HG02840 (cell line): ENCODE results near the gene IFITM5.
"Not testable (repeated sequence)": the region's sequence is repeated elsewhere in the genome, so short reads cannot be mapped to it uniquely, and the experiment has no call there.

ENCODE experiments used
- ATAC-seq: cut with Tn5 transposase; IDR thresholded peaks from one replicate; pipeline ENCODE4 v1.9.1; 2021; ENCODE audit warnings: mild to moderate bottlenecking, moderate library complexity, moderate number of reproducible peaks; ENCODE audit not compliant: unreplicated experiment, low FRiP score

The IFITM5 gene

DNA sequence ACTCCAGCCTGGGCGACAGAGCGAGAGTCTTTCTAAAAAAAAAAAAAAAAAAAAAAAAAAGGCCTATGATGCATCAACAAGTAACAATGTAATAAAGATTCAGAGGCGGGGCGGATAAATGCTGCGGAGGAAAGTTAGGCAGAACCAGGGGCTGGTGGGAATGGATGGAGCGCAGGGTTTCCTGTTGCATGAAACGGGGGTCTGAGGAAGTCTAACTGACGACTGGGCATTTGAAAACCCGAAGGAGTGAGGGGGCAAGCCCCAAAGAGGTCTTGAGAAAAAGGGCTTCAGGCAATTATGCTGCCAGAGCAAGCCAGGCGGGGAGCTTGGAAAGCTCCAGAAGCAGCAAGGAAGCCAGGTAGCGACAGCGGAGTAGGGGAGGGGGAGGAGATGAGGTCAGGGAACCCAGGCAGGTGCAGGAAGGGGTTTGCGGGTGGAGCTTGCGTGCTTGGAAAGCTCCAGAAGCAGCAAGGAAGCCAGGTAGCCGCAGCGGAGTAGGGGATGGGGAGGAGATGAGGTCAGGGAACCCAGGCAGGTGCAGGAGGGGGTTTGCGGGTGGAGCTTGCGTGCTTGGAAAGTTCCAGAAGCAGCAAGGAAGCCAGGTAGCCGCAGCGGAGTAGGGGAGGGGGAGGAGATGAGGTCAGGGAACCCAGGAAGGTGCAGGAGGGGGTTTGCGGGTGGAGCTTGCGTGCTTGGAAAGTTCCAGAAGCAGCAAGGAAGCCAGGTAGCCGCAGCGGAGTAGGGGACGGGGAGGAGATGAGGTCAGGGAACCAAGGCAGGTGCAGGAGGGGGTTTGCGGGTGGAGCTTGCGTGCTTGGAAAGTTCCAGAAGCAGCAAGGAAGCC is 12.1 kb downstream of the IFITM5 start:
- ATAC-seq: not testable (repeated sequence)

DNA sequence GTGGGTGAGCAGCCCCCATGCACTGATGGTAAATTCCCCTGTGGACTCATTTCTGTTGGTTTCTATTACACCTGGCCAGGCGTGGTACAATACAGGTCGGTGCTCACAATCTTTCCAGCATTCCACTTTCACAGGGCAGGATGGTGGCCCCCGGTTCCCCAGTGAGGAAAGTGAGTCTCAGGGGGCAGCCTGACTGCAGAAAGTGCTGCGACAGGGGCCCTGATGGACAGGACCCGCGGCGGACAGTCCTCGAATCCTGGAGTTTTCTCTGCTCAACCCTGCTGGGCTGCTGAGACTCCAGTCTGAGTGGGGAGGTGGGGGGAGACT is 13.5 kb downstream of the IFITM5 start:
- no peak for ATAC-seq

DNA sequence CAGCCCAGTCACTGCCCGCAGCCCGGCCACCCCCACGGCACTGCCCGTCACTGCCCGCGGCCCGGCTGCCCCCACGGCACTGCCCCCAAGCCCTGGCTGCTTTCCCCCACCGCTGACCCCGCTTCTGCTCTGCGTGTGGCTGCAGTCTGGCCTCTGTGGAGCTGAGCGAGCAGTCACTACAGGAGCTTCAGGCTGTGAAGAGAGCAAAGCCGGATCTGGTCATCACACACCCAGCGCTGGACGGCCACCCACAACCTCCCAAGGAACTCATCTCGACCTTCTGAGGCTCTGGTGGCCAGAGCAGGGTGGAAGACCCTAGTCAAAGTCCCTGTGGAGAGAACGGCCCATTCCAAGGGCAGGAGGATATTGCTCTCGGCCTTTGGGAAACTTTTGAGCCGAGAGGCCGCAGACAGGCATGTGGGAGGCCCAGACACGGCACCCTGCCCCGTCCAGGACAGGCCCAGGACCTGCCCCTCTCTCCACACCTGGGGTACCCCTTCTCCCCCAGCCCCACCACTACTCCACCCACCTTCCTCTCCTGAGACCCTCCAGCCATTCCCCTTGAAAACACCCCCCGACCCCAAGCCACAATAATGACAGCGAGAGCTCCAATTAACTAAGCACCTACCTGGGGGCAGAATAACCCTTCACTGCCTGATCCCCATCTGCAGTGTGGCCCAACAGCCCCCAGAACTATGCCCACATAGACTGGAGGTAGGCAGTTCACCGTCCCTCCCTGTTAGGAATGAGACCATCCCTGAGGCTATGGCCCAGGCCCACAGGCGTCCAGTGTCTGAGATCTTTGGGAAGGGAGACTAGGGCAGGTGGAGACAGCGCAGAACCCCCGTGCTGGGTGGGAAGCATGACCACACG is 14.1 kb downstream of the IFITM5 start:
- ATAC-seq: no peak

DNA sequence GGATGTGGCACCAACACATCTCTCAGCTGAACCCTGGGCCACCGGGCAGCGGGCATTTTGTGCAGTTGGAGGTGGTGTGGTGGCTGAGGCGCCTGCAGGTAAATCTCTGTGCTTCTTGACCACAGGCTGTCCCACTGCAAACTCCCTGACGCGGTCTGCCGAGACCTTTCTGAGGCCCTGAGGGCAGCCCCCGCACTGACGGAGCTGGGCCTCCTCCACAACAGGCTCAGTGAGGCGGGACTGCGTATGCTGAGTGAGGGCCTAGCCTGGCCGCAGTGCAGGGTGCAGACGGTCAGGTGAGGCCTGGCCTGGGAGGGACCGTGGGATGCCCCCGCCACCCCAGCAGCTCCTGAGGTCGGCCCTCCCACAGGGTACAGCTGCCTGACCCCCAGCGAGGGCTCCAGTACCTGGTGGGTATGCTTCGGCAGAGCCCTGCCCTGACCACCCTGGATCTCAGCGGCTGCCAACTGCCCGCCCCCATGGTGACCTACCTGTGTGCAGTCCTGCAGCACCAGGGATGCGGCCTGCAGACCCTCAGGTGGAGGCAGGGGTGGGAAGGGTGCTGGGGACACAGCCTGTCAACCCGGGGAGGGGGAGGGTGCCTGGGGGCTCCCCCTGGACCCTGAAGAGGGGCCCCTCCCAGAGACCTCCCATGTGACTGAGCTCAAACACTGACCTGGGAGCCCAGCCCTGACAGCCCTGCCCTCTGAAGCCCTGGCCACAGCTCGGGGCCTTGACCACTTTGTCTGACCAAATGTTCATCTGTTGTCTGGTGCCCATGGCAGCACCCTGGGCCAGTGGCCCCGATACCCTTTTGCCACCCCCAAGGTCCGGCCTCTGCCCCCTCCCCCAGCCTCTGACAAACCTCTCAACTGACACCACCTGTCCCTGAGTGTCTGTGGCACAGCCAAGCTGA is 15.0 kb downstream of the IFITM5 start:
- ATAC-seq: no peak

DNA sequence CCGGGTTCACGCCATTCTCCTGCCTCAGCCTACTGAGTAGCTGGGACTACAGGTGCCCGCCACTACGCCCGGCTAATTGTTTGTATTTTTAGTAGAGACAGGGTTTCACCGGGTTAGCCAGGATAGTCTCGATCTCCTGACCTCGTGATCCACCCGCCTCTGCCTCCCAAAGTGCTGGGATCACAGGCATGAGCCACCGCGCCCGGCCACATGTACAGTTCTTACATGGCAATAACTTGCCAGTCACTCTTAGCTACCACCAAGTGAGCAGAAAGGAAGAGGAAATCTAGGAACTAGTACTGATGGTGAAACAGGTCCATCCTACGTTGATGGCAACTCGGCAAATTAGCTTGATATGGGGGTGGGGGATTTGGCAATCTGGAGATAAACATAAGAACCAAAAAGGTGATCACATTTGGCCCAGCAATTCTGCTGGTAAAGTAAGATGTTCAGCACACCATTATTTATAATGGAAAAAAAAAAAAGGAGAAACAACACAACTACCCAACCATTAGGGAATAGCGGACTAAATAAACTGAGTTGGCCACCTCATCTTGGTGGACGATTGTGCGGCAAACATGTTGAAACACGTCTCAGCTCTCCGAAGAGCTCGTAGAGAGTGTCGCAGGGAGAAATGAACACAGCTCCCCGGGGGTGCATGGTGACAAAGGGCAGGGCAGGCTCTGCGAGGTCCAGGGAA is 15.8 kb downstream of the IFITM5 start:
- ATAC-seq: no peak

DNA sequence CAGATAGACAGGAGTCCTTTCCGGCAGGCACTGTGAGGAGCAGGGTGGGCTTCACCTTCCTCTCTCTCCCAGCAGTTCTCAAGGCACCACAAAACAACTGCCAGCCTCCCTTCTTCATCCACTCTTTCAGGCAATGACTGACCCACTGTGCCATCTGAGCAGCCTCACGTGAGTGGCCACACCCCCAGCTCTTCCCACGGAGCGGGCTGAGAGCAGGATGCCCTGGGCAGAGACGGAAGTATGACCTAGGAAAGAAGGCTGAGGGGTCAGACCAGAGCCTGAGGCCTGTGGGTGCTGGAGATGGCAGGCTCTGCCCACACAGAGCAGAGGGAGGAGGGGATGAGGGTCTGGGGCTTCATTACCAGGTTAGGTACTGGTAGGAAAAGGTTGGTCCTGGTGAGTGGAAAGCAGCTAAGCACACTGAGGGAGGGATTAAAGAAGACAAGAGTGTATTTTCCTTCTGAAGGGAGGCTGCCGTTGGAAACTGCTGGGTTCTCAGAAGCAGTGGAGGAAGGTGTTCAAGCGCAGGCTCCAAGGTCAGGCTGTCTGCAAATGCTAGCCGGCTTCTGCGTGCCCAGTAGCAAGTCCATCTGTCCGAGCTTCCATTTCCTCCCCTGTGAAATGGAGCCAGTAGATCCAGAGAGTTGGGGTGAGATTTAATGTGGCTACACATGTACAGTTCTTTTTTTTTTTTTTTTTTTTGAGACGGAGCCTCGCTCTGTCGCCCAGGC is 16.5 kb downstream of the IFITM5 start:
- ATAC-seq: no peak

DNA sequence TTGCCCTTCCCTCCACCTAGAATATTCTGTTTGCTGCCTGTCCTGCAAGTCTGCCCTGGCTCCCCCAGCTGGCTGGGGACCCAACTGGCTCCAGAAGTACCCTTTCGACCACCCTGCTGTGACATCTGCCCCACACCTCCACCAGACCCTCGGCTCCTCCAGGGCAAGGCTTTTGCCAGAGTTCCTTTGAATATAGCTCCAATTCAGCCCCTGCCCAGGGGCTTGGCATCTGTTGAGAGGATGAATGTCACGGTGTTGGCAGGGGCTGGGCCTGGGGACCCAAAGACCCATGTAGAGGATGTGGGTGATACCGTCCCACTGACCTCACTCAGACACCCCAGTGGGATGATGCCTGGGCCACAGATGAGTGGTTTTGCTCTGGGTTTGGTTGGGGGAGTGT is 17.2 kb downstream of the IFITM5 start:
- ATAC-seq: no peak

DNA sequence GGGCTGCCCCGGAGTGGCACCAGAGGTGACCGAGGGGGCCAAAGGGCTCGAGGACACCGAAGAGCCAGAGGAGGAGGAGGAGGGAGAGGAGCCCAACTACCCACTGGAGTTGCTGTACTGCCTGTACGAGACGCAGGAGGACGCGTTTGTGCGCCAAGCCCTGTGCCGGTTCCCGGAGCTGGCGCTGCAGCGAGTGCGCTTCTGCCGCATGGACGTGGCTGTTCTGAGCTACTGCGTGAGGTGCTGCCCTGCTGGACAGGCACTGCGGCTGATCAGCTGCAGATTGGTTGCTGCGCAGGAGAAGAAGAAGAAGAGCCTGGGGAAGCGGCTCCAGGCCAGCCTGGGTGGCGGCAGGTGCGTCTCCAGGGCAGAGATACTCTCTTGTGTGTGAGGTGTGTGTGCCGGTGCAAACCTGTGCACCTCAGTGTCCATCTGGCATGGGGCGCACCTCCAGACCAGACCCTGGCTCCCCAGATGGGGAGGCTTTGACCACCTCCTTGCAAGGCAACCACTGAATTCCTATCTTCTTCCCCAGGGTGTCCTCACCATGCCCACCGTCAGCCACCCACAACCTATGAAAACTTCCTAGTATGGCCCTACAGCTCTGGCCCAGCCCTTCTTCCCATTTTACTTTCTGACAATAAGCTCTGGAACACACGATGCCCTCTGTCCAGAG is 17.7 kb downstream of the IFITM5 start:
- ATAC-seq: no peak

DNA sequence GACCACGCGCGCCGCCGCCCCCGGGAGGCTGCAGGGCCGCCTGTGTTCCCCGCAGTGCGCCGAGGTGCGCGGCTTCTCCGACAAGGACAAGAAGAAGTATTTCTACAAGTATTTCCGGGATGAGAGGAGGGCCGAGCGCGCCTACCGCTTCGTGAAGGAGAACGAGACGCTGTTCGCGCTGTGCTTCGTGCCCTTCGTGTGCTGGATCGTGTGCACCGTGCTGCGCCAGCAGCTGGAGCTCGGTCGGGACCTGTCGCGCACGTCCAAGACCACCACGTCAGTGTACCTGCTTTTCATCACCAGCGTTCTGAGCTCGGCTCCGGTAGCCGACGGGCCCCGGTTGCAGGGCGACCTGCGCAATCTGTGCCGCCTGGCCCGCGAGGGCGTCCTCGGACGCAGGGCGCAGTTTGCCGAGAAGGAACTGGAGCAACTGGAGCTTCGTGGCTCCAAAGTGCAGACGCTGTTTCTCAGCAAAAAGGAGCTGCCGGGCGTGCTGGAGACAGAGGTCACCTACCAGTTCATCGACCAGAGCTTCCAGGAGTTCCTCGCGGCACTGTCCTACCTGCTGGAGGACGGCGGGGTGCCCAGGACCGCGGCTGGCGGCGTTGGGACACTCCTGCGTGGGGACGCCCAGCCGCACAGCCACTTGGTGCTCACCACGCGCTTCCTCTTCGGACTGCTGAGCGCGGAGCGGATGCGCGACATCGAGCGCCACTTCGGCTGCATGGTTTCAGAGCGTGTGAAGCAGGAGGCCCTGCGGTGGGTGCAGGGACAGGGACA is 18.4 kb downstream of the IFITM5 start:
- ATAC-seq: no peak

DNA sequence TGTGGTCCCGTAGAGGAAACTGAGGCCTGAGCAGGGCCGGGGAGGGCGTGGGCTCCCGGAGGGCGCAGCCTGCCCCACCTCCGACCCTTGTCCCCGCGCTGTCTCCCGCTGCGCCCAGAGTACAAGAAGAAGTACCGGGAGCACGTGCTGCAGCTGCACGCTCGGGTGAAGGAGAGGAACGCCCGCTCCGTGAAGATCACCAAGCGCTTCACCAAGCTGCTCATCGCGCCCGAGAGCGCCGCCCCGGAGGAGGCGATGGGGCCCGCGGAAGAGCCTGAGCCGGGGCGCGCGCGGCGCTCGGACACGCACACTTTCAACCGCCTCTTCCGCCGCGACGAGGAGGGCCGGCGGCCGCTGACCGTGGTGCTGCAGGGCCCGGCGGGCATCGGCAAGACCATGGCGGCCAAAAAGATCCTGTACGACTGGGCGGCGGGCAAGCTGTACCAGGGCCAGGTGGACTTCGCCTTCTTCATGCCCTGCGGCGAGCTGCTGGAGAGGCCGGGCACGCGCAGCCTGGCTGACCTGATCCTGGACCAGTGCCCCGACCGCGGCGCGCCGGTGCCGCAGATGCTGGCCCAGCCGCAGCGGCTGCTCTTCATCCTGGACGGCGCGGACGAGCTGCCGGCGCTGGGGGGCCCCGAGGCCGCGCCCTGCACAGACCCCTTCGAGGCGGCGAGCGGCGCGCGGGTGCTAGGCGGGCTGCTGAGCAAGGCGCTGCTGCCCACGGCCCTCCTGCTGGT is 19.2 kb downstream of the IFITM5 start:
- no peak for ATAC-seq

DNA sequence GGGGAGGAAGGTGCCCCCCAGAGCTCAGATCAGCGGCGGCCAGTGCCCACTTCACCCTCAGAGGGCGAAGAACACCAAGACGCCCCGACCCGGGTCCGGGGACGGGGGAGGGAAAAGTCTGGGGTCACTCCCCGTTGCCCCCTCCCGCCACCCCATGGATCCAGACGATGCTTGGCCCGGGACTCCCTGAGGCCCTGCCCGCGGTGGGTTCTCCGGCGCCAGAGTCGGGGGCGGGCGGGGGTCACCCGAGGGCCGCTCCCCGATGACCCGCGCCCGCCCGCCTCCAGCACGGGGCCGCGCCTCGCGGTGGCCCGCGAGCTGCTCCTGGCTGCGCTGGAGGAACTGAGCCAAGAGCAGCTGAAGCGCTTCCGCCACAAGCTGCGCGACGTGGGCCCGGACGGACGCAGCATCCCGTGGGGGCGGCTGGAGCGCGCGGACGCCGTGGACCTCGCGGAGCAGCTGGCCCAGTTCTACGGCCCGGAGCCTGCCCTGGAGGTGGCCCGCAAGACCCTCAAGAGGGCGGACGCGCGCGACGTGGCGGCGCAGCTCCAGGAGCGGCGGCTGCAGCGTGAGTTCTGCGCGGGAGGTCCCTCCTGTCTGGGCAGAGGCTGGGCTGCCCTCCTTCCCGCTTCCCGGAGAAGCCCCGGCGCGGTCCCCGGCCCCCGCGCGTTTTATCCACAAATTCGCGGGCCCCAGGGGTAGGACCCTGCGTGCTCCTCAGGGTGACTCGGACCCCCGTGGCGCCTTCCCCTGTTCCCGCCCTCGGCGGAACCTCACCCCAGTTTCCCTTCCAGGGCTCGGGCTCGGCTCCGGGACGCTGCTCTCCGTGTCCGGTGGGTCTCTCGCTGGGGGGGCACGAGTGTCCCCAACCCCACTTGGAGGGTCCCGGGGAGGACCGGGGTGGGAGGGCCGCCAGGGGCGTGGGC is 20.0 kb downstream of the IFITM5 start:
- ATAC-seq: no peak

DNA sequence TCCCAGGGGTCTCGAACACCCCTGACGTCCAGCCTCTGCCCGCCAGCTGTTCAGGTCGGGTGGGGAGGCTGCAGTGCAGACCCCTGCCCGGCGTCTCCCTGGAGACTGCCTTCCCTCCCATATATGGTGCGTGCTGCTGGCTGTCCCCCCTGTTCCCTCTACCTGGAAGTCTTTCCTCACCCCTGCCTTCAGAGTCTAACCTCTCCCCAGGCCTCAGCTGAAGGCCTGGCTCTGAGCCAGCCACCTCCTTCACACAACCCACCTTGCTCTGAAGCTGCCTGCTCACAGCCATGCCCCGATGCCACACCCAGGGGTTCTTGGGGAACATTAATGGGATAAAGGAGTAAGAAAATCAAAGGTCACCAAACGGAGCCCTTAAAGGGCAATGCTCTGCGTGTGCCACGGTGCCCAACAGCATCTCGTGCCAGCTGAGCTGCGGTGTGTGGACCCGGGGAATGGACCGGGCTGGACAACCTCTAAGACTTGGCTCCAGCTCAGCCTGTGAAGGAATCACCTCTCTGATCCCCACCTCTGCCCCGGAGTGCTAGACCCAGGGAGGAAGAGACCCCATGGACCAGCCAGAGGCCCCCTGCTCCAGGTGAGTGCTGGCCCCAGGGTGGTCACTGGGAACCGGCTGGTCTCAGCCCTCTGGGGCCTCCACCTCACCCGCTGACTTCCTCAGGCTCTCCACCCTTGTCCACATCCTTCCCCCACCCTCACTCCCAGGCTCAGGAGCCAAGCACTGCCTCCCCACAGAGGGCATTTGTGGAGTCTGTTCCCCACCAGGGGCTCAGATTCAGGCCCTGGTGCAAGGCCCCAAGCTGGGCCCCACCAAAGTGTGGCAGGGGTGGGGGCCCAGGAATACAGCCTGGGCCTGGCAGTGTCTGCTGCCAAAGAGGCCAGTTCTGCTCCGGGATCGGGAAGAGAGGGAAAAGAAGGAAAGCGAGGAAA is 21.1 kb downstream of the IFITM5 start, which contains the start of gene NLRP6:
Gene NLRP6 (plus strand): TSS at position 407 of the 951 bp plus-strand sequence. CDS start 163 bp downstream, at position 570.
- ATAC-seq: no peak

DNA sequence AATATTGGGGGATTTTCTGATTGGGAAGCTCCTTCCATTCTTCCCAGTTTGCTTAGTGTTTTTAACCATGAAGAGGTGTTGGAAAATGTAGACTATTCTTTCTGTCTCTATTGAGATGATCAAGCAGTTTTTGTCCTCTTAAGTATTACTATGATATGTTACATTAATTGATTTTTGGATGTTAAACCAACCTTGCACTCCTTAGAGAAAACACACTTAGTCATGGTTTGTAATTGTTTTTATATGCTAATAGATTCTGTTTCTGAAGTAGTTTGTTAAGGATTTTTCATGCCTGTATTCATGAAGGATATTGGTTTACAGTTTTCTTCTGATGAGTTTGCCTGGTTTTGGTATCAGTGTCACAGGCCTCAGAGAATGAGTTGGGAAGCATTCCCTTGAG is 23.1 kb downstream of the IFITM5 start:
- ATAC-seq: no peak

DNA sequence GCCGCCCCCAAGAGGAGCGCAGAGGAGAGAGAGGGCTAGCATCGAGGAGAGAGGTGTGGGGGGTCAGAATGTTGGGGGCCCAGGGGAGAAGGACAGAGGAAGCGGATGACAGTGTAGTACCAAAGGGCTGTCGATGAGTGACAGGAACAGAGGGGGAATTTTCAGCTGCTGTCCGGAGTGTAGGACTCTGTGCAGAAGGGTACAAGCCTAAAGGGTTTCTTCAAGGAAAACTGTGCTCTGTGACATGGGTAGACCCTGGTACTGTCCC is 26.5 kb downstream of the IFITM5 start:
- no peak for ATAC-seq

DNA sequence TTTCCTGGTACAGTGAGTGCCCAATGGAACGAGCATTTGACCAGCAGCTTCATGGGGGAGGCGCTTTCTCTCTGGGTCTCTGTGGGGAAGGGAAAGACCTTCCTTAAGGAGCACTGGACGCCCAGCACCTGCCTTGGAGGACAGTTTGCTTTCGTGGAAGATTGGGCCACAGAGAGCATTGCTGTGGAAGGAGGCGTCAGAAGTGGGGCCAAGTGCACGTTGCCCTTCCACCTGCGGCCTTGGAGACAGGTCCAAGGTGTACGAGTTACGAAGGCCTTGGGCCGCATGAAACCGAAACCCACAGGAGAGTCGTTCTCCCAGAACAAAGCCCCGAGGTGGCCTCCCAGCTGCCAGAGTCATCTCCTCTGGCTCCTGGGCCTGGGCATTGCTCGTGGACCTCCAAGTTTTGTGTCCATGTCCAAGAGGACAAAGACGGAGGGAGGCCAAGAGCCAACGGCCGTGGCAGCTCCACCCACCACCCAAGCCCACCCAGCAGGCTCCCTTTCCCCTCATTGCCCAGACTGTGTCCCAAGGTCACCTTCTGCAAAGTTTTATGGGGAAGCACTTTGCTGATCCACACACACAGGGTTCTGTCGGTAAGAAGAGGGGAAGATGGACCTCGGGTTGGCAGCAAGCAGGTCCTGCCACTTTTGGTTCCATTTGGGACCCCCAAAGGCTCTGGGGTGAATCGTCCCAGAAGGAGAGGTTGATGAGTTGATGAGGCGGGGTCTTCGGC is 27.0 kb downstream of the IFITM5 start:
- ATAC-seq: no peak
